ENCODE measurements around the gene MRPS22. TPM values are rescaled to one million over a fixed set of nuclear protein-coding genes. Genes with fewer than 3 reads are reported as not detected.

Gene MRPS22
- total RNA-seq, 1 experiment from 2014 or later = 95.1 TPM

GRCh38 chr3:139364549-139364948 is 20.7 kb downstream of the MRPS22 start (continued):
- no peak for TF ChIP-seq REST (IDR thresholded peaks at IDR 0.05; ENCODE audit: low read depth)
- TF ChIP-seq, protein P1, sequence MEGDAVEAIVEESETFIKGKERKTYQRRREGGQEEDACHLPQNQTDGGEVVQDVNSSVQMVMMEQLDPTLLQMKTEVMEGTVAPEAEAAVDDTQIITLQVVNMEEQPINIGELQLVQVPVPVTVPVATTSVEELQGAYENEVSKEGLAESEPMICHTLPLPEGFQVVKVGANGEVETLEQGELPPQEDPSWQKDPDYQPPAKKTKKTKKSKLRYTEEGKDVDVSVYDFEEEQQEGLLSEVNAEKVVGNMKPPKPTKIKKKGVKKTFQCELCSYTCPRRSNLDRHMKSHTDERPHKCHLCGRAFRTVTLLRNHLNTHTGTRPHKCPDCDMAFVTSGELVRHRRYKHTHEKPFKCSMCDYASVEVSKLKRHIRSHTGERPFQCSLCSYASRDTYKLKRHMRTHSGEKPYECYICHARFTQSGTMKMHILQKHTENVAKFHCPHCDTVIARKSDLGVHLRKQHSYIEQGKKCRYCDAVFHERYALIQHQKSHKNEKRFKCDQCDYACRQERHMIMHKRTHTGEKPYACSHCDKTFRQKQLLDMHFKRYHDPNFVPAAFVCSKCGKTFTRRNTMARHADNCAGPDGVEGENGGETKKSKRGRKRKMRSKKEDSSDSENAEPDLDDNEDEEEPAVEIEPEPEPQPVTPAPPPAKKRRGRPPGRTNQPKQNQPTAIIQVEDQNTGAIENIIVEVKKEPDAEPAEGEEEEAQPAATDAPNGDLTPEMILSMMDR (IDR thresholded peaks at IDR 0.05 in 2 of 3, conservative IDR thresholded peaks at IDR 0.05 in 1 of 3; ENCODE audit: borderline replicate concordance in 1 of 3, insufficient read depth in 1 of 3, low read depth in 2 of 3, low read length in 2 of 3) = no peak
- TF ChIP-seq POLR2AphosphoS5 (IDR thresholded peaks at IDR 0.05; ENCODE audit: low read depth, low read length) = no peak
- TF ChIP-seq SIN3A (IDR thresholded peaks at IDR 0.05; ENCODE audit: low read depth) = no peak
- TF ChIP-seq CBX3 (IDR thresholded peaks at IDR 0.05; ENCODE audit: low read depth) = no peak

- ChIA-PET POLR2A (no interaction called here), RAD21 (ENCODE audit: low non-redundant PET in 1 of 2, low total read pairs in 2 of 2, uncharacterized antibody in 2 of 2, unreplicated experiment in 2 of 2) (no interaction called here), CTCF (no interaction called here)
- H3K79me2 ChIP-seq (ENCODE audit: insufficient read depth, low read length) = peaks cover 20% of the 10 kb centered on the region
- no peaks in the 10 kb centered on the region for H3K9me3 ChIP-seq (ENCODE audit: control insufficient read depth in 1 of 2, insufficient read depth in 1 of 2, low read depth in 1 of 2, low read length in 2 of 2)
- no peak overlapping the region for H3K9ac ChIP-seq (ENCODE audit: low read length)
- no peak for DNase-seq (ENCODE audit: low read depth, low spot score)
- TF ChIP-seq CEBPB (IDR thresholded peaks at IDR 0.05; ENCODE audit: low read depth) (no peak), EZH2 (IDR thresholded peaks at IDR 0.05) (no peak), TCF7L2 (IDR thresholded peaks at IDR 0.05; ENCODE audit: borderline replicate concordance, extremely low read depth, insufficient read depth, insufficient read length) (no peak), ZFX (IDR thresholded peaks at IDR 0.05) (no peak), RAD21 (IDR thresholded peaks at IDR 0.05; ENCODE audit: low read depth) (no peak), FOSL1 (IDR thresholded peaks at IDR 0.05; ENCODE audit: low read depth) (no peak), EZH2phosphoT487 (IDR thresholded peaks at IDR 0.05; ENCODE audit: borderline replicate concordance) (no peak), EGR1 (IDR thresholded peaks at IDR 0.05; ENCODE audit: low read depth) (no peak), MAX (IDR thresholded peaks at IDR 0.05) (no peak), SIN3A (IDR thresholded peaks at IDR 0.05; ENCODE audit: low read depth) (no peak), YY1 (IDR thresholded peaks at IDR 0.05; ENCODE audit: extremely low read depth, insufficient replicate concordance, low read depth, low read length) (no peak), ZNF274 (IDR thresholded peaks at IDR 0.05; ENCODE audit: low read depth, low read length) (no peak)
- TF ChIP-seq, protein P1 (IDR thresholded peaks at IDR 0.05 in 2 of 3, conservative IDR thresholded peaks at IDR 0.05 in 1 of 3; ENCODE audit: borderline replicate concordance in 1 of 3, insufficient read depth in 1 of 3, low read depth in 2 of 3, low read length in 2 of 3) = no peak
- TF ChIP-seq, protein P2, sequence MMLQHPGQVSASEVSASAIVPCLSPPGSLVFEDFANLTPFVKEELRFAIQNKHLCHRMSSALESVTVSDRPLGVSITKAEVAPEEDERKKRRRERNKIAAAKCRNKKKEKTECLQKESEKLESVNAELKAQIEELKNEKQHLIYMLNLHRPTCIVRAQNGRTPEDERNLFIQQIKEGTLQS (IDR thresholded peaks at IDR 0.05) = no peak
- peaks cover 66 to 67% of the 10 kb centered on the region in 2 experiments for H3K36me3 ChIP-seq (ENCODE audit: control insufficient read depth in 1 of 2, insufficient read depth in 2 of 2, low read length in 2 of 2)
- no peak for ATAC-seq
- no peaks in the 10 kb centered on the region for H3K9me2 ChIP-seq (ENCODE audit: insufficient read depth)
- H2AFZ ChIP-seq (ENCODE audit: low read depth, low read length, poor library complexity, severe bottlenecking) = no peak overlapping the region
- H3K4me2 ChIP-seq (ENCODE audit: low read length) = no peak overlapping the region
- H3K4me1 ChIP-seq (ENCODE audit: control insufficient read depth in 1 of 2, insufficient read depth in 2 of 2, low read length in 2 of 2) = no peaks in the 10 kb centered on the region
- no peaks in the 10 kb centered on the region for H3K27me3 ChIP-seq (ENCODE audit: insufficient read depth, low read length)
- intact Hi-C loops (cut with micrococcal nuclease) = no loop called here
- BruUV-seq (replicated peaks) = no TSS peak
- no peak overlapping the region for H3K4me3 ChIP-seq (replicated peaks in 1 of 2; ENCODE audit: low read depth in 1 of 2, low read length in 2 of 2)
- H3K27ac ChIP-seq (ENCODE audit: low read depth, low read length) = no peak overlapping the region
- H4K20me1 ChIP-seq (ENCODE audit: insufficient read depth) = no peaks in the 10 kb centered on the region
Measured at GRCh38 chr3:139374099-139374498, 30.3 kb downstream of the MRPS22 start.

All from HCT116 (cell line).